SK-N-SH (cell line): ENCODE results near the gene C16orf95. TPM values are rescaled to one million over a fixed set of nuclear protein-coding genes. Genes with fewer than 3 reads are reported as not detected.
A peak's percentile ranks its signal among the peaks of the same experiment; 100 is the strongest.

ENCODE experiments used
- CTCF ChIA-PET: fragments of 300-600, 350-600 bp; formaldehyde crosslinking; extraction: SDS; loops from one replicate; lab custom pipeline; 2021; lab: Yijun Ruan, JAX
- POLR2A ChIA-PET: fragments of 350-600 bp; sonication (Branson Sonifier 250); formaldehyde crosslinking; extraction: SDS; loops from one replicate; lab custom pipeline; 2020; ENCODE audit warnings: antibody characterized with exemption, inconsistent platforms; lab: Yijun Ruan, JAX
- DNase-seq: peaks from one replicate; pipeline ENCODE4 v3.0.0; 2012
- H2AFZ ChIP-seq: fragments of 200-600 bp; sonication (generic); 2 replicates; pipeline ENCODE4 v1.8.1; 2016; ENCODE audit warnings: antibody characterized with exemption, mild to moderate bottlenecking, low read depth
- H3F3A ChIP-seq: fragments of 200-600 bp; sonication (generic); replicated peaks from 2 replicates; pipeline ENCODE3; 2016; ENCODE audit warnings: antibody characterized with exemption, mild to moderate bottlenecking; ENCODE audit not compliant: insufficient read depth
- H3K27ac ChIP-seq, 2 experiments: fragments of 200-500 bp in 1 of 2; fragments of 200-600 bp in 1 of 2; sonication (Bioruptor generic) in 1 of 2; sonication (generic), shearing (Covaris generic) in 1 of 2; 2 replicates each; pipeline versions ENCODE4 v1.5.1 to v1.6.1; 2014 to 2016; ENCODE audit warnings: low read depth in 2 of 2, inconsistent platforms in 1 of 2, low read length in 1 of 2, mild to moderate bottlenecking in 1 of 2, mixed read lengths in 1 of 2
- H3K27me3 ChIP-seq: fragments of 200-600 bp; sonication (generic), shearing (Covaris generic); 2 replicates; pipeline ENCODE4 v1.6.1; 2016; ENCODE audit warnings: mixed run types; ENCODE audit not compliant: insufficient read depth
- H3K36me3 ChIP-seq, 2 experiments: fragments of 200-500 bp in 1 of 2; fragments of 200-600 bp in 1 of 2; sonication (Bioruptor generic) in 1 of 2; sonication (generic) in 1 of 2; replicated peaks in 1 of 2; 2 replicates each; pipeline versions ENCODE3 to v1.5.1; 2014 to 2016; ENCODE audit warnings: low read length in 1 of 2, mild to moderate bottlenecking in 1 of 2; ENCODE audit not compliant: insufficient read depth in 2 of 2, control insufficient read depth in 1 of 2
- H3K4me1 ChIP-seq, 2 experiments: fragments of 200-500 bp in 1 of 2; fragments of 200-600 bp in 1 of 2; sonication (Bioruptor generic) in 1 of 2; sonication (generic), shearing (Covaris generic) in 1 of 2; 2 replicates each; pipeline versions ENCODE4 v1.5.1 to v1.6.1; 2014 to 2016; ENCODE audit warnings: low read depth in 1 of 2, low read length in 1 of 2, mixed run types in 1 of 2; ENCODE audit not compliant: insufficient read depth in 2 of 2, control insufficient read depth in 1 of 2
- H3K4me2 ChIP-seq: fragments of 200-600 bp; sonication (generic), shearing (Covaris generic); 2 replicates; pipeline ENCODE4 v1.6.1; 2017; ENCODE audit warnings: mixed run types
- H3K4me3 ChIP-seq, 2 experiments: fragments of 200-500 bp in 1 of 2; fragments of 200-600 bp in 1 of 2; sonication (Bioruptor generic) in 1 of 2; sonication (generic), shearing (Covaris generic) in 1 of 2; 2 replicates each; pipeline versions ENCODE4 v1.5.1 to v1.8.1; 2014 to 2016; ENCODE audit warnings: low read depth in 2 of 2, inconsistent platforms in 1 of 2, low read length in 1 of 2, mild to moderate bottlenecking in 1 of 2, mixed read lengths in 1 of 2, moderate library complexity in 1 of 2
- H3K79me2 ChIP-seq: fragments of 200-600 bp; sonication (generic); 2 replicates; pipeline ENCODE4 v1.8.1; 2017; ENCODE audit warnings: mild to moderate bottlenecking; ENCODE audit not compliant: insufficient read depth
- H3K9ac ChIP-seq: fragments of 200-600 bp; sonication (generic); 2 replicates; pipeline ENCODE4 v1.6.1; 2017; ENCODE audit warnings: mixed run types
- H3K9me2 ChIP-seq: fragments of 200-600 bp; sonication (generic); 2 replicates; pipeline ENCODE4 v1.6.1; 2017; ENCODE audit warnings: mixed run types
- H3K9me3 ChIP-seq: fragments of 200-600 bp; sonication (generic); 2 replicates; pipeline ENCODE4 v1.6.1; 2017; ENCODE audit warnings: mixed run types, mild to moderate bottlenecking, moderate library complexity
- H4K20me1 ChIP-seq: fragments of 200-600 bp; sonication (generic); 2 replicates; pipeline ENCODE4 v1.6.1; 2017; ENCODE audit warnings: mild to moderate bottlenecking, mixed run types; ENCODE audit not compliant: insufficient read depth
- FOSL2 ChIP-seq: IDR thresholded peaks from 2 replicates; pipeline ENCODE4 v1.4.0; 2012; ENCODE audit warnings: low read depth, mild to moderate bottlenecking, moderate library complexity, borderline replicate concordance
- GATA2 ChIP-seq: sonication (generic); formaldehyde crosslinking; IDR thresholded peaks from 2 replicates; pipeline ENCODE4 v1.5.0; 2020; ENCODE audit warnings: mild to moderate bottlenecking, missing genetic modification reagents
- JUND ChIP-seq: IDR thresholded peaks from 2 replicates; pipeline ENCODE4 v1.4.0; 2012
- MXI1 ChIP-seq: IDR thresholded peaks from 2 replicates; pipeline ENCODE4 v1.6.1; 2012; ENCODE audit warnings: mild to moderate bottlenecking, low read depth, low read length, improper control_type of control experiment
- NFIC ChIP-seq: IDR thresholded peaks from 2 replicates; pipeline ENCODE4 v1.4.0; 2012; ENCODE audit warnings: borderline replicate concordance
- NRF1 ChIP-seq: IDR thresholded peaks from 2 replicates; pipeline ENCODE4 v1.6.1; 2012; ENCODE audit warnings: low read depth, mild to moderate bottlenecking, low read length
- POLR2AphosphoS5 ChIP-seq: IDR thresholded peaks from 2 replicates; pipeline ENCODE4 v1.6.1; 2012; ENCODE audit warnings: low read depth, low read length
- RFX5 ChIP-seq: IDR thresholded peaks from 2 replicates; pipeline ENCODE4 v1.6.1; 2012; ENCODE audit warnings: mild to moderate bottlenecking, improper control_type of control experiment, low read length
- RXRA ChIP-seq: IDR thresholded peaks from 2 replicates; pipeline ENCODE4 v1.4.0; 2012; ENCODE audit warnings: low read depth, mild to moderate bottlenecking, borderline replicate concordance
- SIN3A ChIP-seq: IDR thresholded peaks from 2 replicates; pipeline ENCODE4 v1.6.1; 2012; ENCODE audit warnings: low read depth, mild to moderate bottlenecking, low read length, moderate library complexity, borderline replicate concordance
- TAF1 ChIP-seq: IDR thresholded peaks from 2 replicates; pipeline ENCODE4 v1.6.1; 2012; ENCODE audit warnings: low read depth, mild to moderate bottlenecking, low read length, moderate library complexity, borderline replicate concordance
- TEAD4 ChIP-seq: IDR thresholded peaks from 2 replicates; pipeline ENCODE4 v1.4.0; 2012; ENCODE audit warnings: mild to moderate bottlenecking, borderline replicate concordance; ENCODE audit not compliant: insufficient read depth
- WGBS: methylation state at CpG from one replicate; pipeline ENCODE4 v1.1.6; 2017; ENCODE audit warnings: low lambda C conversion rate; 5-methylcytosine and 5-hydroxymethylcytosine counted together
- polyA plus RNA-seq, 3 experiments: library from polyadenylated mRNA; depleted of rRNA; stranded (reverse); fragments of >200 nt; gene quantifications; 2 replicates each; pipeline ENCODE4 v1.2.3, GENCODE V29; 2012
- TF ChIP-seq, protein P1 (sequence below): IDR thresholded peaks from 2 replicates; pipeline ENCODE4 v1.4.0; 2012; ENCODE audit warnings: low read depth, borderline replicate concordance
- TF ChIP-seq, protein P2 (sequence below): fragments of 150-350 bp; IDR thresholded peaks from 2 replicates; pipeline ENCODE4 v1.6.1; 2016; ENCODE audit warnings: mild to moderate bottlenecking, low read depth, low read length
- TF ChIP-seq, protein P3 (sequence below): IDR thresholded peaks from 2 replicates; pipeline ENCODE4 v1.4.0; 2012; ENCODE audit warnings: low read depth, borderline replicate concordance
- TF ChIP-seq, protein P4 (sequence below): IDR thresholded peaks from 2 replicates; pipeline ENCODE4; 2012
- TF ChIP-seq, protein P5 (sequence below): fragments of 200-600 bp; sonication (generic); IDR thresholded peaks from 2 replicates; pipeline ENCODE4 v1.6.1; 2017; ENCODE audit warnings: antibody characterized with exemption, mild to moderate bottlenecking, moderate library complexity
- TF ChIP-seq, protein P6 (sequence below): IDR thresholded peaks from 2 replicates; pipeline ENCODE4 v1.6.1; 2012; ENCODE audit warnings: mild to moderate bottlenecking, low read depth, low read length, moderate library complexity

Gene C16orf95, protein sequence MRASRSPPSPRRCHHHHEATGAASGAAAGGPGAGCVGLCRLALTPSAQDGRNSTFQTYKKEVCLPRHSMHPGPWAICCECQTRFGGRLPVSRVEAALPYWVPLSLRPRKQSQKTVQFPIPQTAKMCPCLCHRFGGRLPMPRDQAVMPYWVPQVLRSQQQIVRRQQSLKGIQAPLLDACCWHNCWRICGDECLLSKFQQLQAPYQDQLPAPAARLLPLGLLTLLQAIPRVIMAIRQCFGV
- 3.6 and 5.0 TPM in 2 replicates for polyA plus RNA-seq (2012; rRNA removed)
- polyA plus RNA-seq (2012; cell fraction: cytosol; rRNA removed): 3.2 and 4.6 TPM in 2 replicates
- 5.0 and 5.9 TPM in 2 replicates for polyA plus RNA-seq (2012; cell fraction: nucleus; rRNA removed)

DNA sequence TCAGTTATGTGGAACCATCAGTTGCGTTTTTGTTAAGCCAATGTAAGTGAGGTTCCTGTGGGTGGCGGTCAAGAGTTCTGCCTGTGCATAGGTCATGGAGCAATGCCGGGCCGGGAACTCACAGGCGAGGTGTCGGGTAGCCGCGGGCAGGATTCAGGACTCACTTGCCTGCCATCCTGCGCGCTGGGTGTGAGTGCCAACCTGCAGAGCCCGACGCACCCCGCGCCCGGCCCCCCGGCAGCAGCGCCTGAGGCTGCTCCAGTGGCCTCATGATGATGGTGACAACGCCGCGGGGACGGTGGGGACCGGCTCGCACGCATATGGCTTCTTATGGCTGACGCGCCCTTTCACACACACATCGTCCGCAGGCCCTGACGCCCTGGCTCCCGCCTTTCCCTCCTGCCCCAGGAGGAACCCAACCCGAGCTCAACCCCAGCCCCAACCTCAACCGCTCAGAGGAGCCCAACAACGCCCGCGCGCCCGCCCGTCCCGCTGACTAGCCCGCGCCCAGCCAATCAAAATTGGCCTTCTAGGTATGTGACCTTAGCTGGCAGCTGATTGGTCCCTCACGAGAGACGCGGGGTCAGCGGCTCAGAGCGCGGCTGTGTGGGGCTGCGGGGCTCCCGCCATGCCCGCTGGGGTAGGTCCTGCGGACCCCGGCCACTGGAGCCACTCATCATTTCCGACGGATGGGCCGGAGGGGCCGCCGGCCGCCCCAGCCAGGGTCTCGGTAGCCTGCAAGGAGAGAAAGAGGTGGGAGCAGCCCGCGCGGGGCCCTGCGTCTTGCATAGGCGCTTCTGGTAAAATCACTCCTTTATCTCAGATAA, at the start of gene C16orf95:
Gene C16orf95 (minus strand): TSS at position 470 of the 827 bp plus-strand sequence. CDS start 150 bp downstream, at position 320.
- H3K4me2 ChIP-seq: peak within 1 kb of the TSS; percentile 85
- H3K9me2 ChIP-seq: no peaks in the 10 kb centered on the region
- ChIA-PET CTCF (interaction anchor here (0.6 to 1.5 kb wide), 8 partner anchors 14 to 319 kb away, joined by 3 to 5 read pairs (median 3); partner anchors contain the start of gene FBXO31), POLR2A (interaction anchor here (0.9 to 1.7 kb wide), 5 partner anchors 34 to 76 kb away, joined by 3 to 15 read pairs (median 4); partner anchors contain the start of gene FBXO31)
- peaks cover 0 to 7% of the 10 kb centered on the region in 2 experiments; a peak in 2 of 4 replicates for H3K4me1 ChIP-seq
- peak within 1 kb of the TSS; percentile 86; the same call in 1 of the 2 replicates for H2AFZ ChIP-seq
- H3K9me3 ChIP-seq: no peaks in the 10 kb centered on the region
- WGBS: under 1% methylated on average over 23 of the region's 64 CpGs
- H3K27me3 ChIP-seq: no peaks in the 10 kb centered on the region
- H3K9ac ChIP-seq: peak within 1 kb of the TSS; percentile 98
- H3K27ac ChIP-seq: peak within 1 kb of the TSS; percentile 66 to 85
- peaks cover 0 to 5% of the 10 kb centered on the region in 2 experiments for H3K36me3 ChIP-seq
- DNase-seq: peak; percentile 100
- H3F3A ChIP-seq: peaks cover 13% of the 10 kb centered on the region
- H3K4me3 ChIP-seq: peak within 1 kb of the TSS; percentile 90 to 93
- no peaks in the 10 kb centered on the region for H4K20me1 ChIP-seq
- peaks cover 18% of the 10 kb centered on the region for H3K79me2 ChIP-seq
- TF ChIP-seq RFX5 (no peak), TEAD4 (no peak), GATA2 (CRISPR knock-in tag) (no peak), NRF1 (0 out of 2 replicates have a peak, but pooled peaks have one; percentile 4), FOSL2 (no peak; the same call in 1 of the 2 replicates), NFIC (no peak), RXRA (no peak), SIN3A (peak; percentile 5; the same call in 1 of the 2 replicates), TAF1 (peak; percentile 75; the same call in 1 of the 2 replicates), JUND (no peak), MXI1 (peak; percentile 33; the same call in 1 of the 2 replicates), POLR2AphosphoS5 (peak; percentile 76)
- TF ChIP-seq, protein P1, sequence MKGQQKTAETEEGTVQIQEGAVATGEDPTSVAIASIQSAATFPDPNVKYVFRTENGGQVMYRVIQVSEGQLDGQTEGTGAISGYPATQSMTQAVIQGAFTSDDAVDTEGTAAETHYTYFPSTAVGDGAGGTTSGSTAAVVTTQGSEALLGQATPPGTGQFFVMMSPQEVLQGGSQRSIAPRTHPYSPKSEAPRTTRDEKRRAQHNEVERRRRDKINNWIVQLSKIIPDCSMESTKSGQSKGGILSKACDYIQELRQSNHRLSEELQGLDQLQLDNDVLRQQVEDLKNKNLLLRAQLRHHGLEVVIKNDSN: no peak
- TF ChIP-seq, protein P2, sequence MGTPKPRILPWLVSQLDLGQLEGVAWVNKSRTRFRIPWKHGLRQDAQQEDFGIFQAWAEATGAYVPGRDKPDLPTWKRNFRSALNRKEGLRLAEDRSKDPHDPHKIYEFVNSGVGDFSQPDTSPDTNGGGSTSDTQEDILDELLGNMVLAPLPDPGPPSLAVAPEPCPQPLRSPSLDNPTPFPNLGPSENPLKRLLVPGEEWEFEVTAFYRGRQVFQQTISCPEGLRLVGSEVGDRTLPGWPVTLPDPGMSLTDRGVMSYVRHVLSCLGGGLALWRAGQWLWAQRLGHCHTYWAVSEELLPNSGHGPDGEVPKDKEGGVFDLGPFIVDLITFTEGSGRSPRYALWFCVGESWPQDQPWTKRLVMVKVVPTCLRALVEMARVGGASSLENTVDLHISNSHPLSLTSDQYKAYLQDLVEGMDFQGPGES: peak; percentile 62
- TF ChIP-seq, protein P3, sequence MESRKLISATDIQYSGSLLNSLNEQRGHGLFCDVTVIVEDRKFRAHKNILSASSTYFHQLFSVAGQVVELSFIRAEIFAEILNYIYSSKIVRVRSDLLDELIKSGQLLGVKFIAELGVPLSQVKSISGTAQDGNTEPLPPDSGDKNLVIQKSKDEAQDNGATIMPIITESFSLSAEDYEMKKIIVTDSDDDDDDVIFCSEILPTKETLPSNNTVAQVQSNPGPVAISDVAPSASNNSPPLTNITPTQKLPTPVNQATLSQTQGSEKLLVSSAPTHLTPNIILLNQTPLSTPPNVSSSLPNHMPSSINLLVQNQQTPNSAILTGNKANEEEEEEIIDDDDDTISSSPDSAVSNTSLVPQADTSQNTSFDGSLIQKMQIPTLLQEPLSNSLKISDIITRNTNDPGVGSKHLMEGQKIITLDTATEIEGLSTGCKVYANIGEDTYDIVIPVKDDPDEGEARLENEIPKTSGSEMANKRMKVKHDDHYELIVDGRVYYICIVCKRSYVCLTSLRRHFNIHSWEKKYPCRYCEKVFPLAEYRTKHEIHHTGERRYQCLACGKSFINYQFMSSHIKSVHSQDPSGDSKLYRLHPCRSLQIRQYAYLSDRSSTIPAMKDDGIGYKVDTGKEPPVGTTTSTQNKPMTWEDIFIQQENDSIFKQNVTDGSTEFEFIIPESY: no peak
- TF ChIP-seq, protein P4, sequence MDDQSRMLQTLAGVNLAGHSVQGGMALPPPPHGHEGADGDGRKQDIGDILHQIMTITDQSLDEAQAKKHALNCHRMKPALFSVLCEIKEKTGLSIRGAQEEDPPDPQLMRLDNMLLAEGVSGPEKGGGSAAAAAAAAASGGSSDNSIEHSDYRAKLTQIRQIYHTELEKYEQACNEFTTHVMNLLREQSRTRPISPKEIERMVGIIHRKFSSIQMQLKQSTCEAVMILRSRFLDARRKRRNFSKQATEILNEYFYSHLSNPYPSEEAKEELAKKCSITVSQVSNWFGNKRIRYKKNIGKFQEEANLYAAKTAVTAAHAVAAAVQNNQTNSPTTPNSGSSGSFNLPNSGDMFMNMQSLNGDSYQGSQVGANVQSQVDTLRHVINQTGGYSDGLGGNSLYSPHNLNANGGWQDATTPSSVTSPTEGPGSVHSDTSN: 0 out of 2 replicates have a peak, but pooled peaks have one; percentile 10
- TF ChIP-seq, protein P5, sequence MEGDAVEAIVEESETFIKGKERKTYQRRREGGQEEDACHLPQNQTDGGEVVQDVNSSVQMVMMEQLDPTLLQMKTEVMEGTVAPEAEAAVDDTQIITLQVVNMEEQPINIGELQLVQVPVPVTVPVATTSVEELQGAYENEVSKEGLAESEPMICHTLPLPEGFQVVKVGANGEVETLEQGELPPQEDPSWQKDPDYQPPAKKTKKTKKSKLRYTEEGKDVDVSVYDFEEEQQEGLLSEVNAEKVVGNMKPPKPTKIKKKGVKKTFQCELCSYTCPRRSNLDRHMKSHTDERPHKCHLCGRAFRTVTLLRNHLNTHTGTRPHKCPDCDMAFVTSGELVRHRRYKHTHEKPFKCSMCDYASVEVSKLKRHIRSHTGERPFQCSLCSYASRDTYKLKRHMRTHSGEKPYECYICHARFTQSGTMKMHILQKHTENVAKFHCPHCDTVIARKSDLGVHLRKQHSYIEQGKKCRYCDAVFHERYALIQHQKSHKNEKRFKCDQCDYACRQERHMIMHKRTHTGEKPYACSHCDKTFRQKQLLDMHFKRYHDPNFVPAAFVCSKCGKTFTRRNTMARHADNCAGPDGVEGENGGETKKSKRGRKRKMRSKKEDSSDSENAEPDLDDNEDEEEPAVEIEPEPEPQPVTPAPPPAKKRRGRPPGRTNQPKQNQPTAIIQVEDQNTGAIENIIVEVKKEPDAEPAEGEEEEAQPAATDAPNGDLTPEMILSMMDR: peak; percentile 61
- TF ChIP-seq, protein P6, sequence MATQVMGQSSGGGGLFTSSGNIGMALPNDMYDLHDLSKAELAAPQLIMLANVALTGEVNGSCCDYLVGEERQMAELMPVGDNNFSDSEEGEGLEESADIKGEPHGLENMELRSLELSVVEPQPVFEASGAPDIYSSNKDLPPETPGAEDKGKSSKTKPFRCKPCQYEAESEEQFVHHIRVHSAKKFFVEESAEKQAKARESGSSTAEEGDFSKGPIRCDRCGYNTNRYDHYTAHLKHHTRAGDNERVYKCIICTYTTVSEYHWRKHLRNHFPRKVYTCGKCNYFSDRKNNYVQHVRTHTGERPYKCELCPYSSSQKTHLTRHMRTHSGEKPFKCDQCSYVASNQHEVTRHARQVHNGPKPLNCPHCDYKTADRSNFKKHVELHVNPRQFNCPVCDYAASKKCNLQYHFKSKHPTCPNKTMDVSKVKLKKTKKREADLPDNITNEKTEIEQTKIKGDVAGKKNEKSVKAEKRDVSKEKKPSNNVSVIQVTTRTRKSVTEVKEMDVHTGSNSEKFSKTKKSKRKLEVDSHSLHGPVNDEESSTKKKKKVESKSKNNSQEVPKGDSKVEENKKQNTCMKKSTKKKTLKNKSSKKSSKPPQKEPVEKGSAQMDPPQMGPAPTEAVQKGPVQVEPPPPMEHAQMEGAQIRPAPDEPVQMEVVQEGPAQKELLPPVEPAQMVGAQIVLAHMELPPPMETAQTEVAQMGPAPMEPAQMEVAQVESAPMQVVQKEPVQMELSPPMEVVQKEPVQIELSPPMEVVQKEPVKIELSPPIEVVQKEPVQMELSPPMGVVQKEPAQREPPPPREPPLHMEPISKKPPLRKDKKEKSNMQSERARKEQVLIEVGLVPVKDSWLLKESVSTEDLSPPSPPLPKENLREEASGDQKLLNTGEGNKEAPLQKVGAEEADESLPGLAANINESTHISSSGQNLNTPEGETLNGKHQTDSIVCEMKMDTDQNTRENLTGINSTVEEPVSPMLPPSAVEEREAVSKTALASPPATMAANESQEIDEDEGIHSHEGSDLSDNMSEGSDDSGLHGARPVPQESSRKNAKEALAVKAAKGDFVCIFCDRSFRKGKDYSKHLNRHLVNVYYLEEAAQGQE: no peak
